ENCODE results near the gene ZFAND3.

Gene ZFAND3

GRCh38 chr6:38180586-38180985 lies 361.1 kb downstream of the ZFAND3 start:
- no peak overlapping the region for H3K4me3 ChIP-seq (ENCODE audit: low read length)
- no peak for DNase-seq (ENCODE audit: low read depth)
- no peak for TF ChIP-seq CTCF (conservative IDR thresholded peaks at IDR 0.05; ENCODE audit: low read length)

- no peak for DNase-seq (ENCODE audit: low read depth)
- no peak overlapping the region for H3K4me3 ChIP-seq (ENCODE audit: low read length)
- no peak for TF ChIP-seq CTCF (conservative IDR thresholded peaks at IDR 0.05; ENCODE audit: low read length)
Measured at GRCh38 chr6:38182426-38182825, 362.9 kb downstream of the ZFAND3 start.

GRCh38 chr6:38183856-38184584 lies 364.5 kb downstream of the ZFAND3 start:
- no peak for TF ChIP-seq CTCF (conservative IDR thresholded peaks at IDR 0.05; ENCODE audit: low read length)
- DNase-seq (ENCODE audit: low read depth): no peak
- no peak overlapping the region for H3K4me3 ChIP-seq (ENCODE audit: low read length)

- DNase-seq (ENCODE audit: low read depth): no peak
- H3K4me3 ChIP-seq (ENCODE audit: low read length): no peak overlapping the region
- TF ChIP-seq CTCF (conservative IDR thresholded peaks at IDR 0.05; ENCODE audit: low read length): no peak
Measured at GRCh38 chr6:38184585-38185080, 365.1 kb downstream of the ZFAND3 start.

- DNase-seq (ENCODE audit: low read depth): no peak
- TF ChIP-seq CTCF (conservative IDR thresholded peaks at IDR 0.05; ENCODE audit: low read length): no peak
- no peak overlapping the region for H3K4me3 ChIP-seq (ENCODE audit: low read length)
Measured at GRCh38 chr6:38185244-38185643, 365.7 kb downstream of the ZFAND3 start.

GRCh38 chr6:38185752-38186151 lies 366.2 kb downstream of the ZFAND3 start:
- no peak overlapping the region for H3K4me3 ChIP-seq (ENCODE audit: low read length)
- no peak for DNase-seq (ENCODE audit: low read depth)
- no peak for TF ChIP-seq CTCF (conservative IDR thresholded peaks at IDR 0.05; ENCODE audit: low read length)

GRCh38 chr6:38187325-38187724 lies 367.8 kb downstream of the ZFAND3 start:
- TF ChIP-seq CTCF (conservative IDR thresholded peaks at IDR 0.05; ENCODE audit: low read length): no peak
- no peak for DNase-seq (ENCODE audit: low read depth)
- no peak overlapping the region for H3K4me3 ChIP-seq (ENCODE audit: low read length)
